GM12878 (cell line): Measurements from ENCODE around the gene GSKIP. TPM values are rescaled to one million over a fixed set of nuclear protein-coding genes. Genes with fewer than 3 reads are reported as not detected.

Source experiments
- ATAC-seq: fragments of 200-7000 bp; cut with Tn5 transposase; 3 replicates; pipeline ENCODE4 v1.9.1; 2020; ENCODE audit warnings: mild to moderate bottlenecking, moderate library complexity
- BruUV-seq: library from RNA; stranded (reverse); fragments of 400-500 nt; replicated peaks from 2 replicates; lab custom pipeline; 2021; lab: Mats Ljungman, UMichigan
- CTCF ChIA-PET: fragments of 300-600 bp; sonication (Branson Sonifier 250); formaldehyde crosslinking; extraction: SDS; loops from one replicate; lab custom pipeline; 2021; ENCODE audit warnings: inconsistent platforms; lab: Yijun Ruan, JAX
- POLR2A ChIA-PET: fragments of 350-600 bp; formaldehyde crosslinking; extraction: SDS; loops from one replicate; lab custom pipeline; 2021; ENCODE audit warnings: inconsistent platforms; lab: Charles Lee
- RAD21 ChIA-PET: fragments of 300-600 bp; sonication (Branson Sonifier 250); formaldehyde crosslinking; loops from one replicate; lab custom pipeline; 2023; ENCODE audit warnings: antibody characterized with exemption; ENCODE audit not compliant: unreplicated experiment; lab: Charles Lee
- SMC1A ChIA-PET: fragments of 300-600 bp; sonication (Branson Sonifier 250); formaldehyde crosslinking; loops from one replicate; lab custom pipeline; 2023; ENCODE audit not compliant: unreplicated experiment, uncharacterized antibody; lab: Charles Lee
- DNase-seq: peaks from one replicate; pipeline ENCODE4 v3.0.0-alpha.2; 2011; ENCODE audit warnings: low read depth, low spot score
- FAIRE-seq: peaks from 3 replicates; lab custom pipeline; 2011; peaks lifted over from hg19 to GRCh38; lab: Jason Lieb, UNC
- H2AFZ ChIP-seq: 2 replicates; pipeline ENCODE4 v1.6.0; 2011; ENCODE audit warnings: low read depth, low read length, control low read depth; ENCODE audit not compliant: control insufficient read depth
- H3K27ac ChIP-seq: 2 replicates; pipeline ENCODE4 v1.5.1; 2011; ENCODE audit warnings: control low read depth; ENCODE audit not compliant: control insufficient read depth, insufficient read depth
- H3K27me3 ChIP-seq, 2 experiments: replicated peaks in 1 of 2; 2 replicates each; pipeline versions ENCODE4 v1.6.0 to v1.6.1; 2011; ENCODE audit warnings: low read length in 1 of 2; ENCODE audit not compliant: control insufficient read depth in 2 of 2, insufficient read depth in 2 of 2
- H3K36me3 ChIP-seq, 2 experiments: 2 replicates each; pipeline ENCODE4 v1.5.1; 2011; ENCODE audit warnings: low read length in 1 of 2; ENCODE audit not compliant: control insufficient read depth in 2 of 2, insufficient read depth in 2 of 2
- H3K4me1 ChIP-seq: 2 replicates; pipeline ENCODE4 v1.6.1; 2011; ENCODE audit warnings: mild to moderate bottlenecking, low read length, moderate library complexity, mixed read lengths; ENCODE audit not compliant: control insufficient read depth, insufficient read depth
- H3K4me2 ChIP-seq: 2 replicates; pipeline ENCODE4 v1.6.0; 2011; ENCODE audit warnings: control low read depth; ENCODE audit not compliant: control insufficient read depth, insufficient read depth
- H3K4me3 ChIP-seq: fragments of 200-600 bp; sonication (generic); 2 replicates; pipeline ENCODE4 v1.5.1; 2016
- H3K79me2 ChIP-seq: 2 replicates; pipeline ENCODE4 v1.6.0; 2011; ENCODE audit warnings: low read length; ENCODE audit not compliant: control insufficient read depth, insufficient read depth
- H3K9ac ChIP-seq: 2 replicates; pipeline ENCODE4 v1.8.0; 2011; ENCODE audit warnings: low read length, control low read depth, mixed read lengths; ENCODE audit not compliant: control insufficient read depth, insufficient read depth
- H3K9me3 ChIP-seq: replicated peaks from 3 replicates; pipeline ENCODE4 v1.5.1; 2011; ENCODE audit warnings: mild to moderate bottlenecking, low read length; ENCODE audit not compliant: control insufficient read depth, insufficient read depth
- H4K20me1 ChIP-seq: 2 replicates; pipeline ENCODE4 v1.6.0; 2011; ENCODE audit not compliant: control insufficient read depth, insufficient read depth
- BCL3 ChIP-seq: IDR thresholded peaks from 2 replicates; pipeline ENCODE4 v1.6.1; 2011; ENCODE audit warnings: borderline replicate concordance, low read depth, mild to moderate bottlenecking, moderate library complexity, low read length; ENCODE audit not compliant: insufficient read depth, poor library complexity, severe bottlenecking
- RB1 ChIP-seq: fragments of 450-650 bp; formaldehyde crosslinking; IDR thresholded peaks from 2 replicates; pipeline ENCODE4 v1.6.1; 2017; ENCODE audit warnings: mild to moderate bottlenecking, borderline replicate concordance
- RUNX3 ChIP-seq: IDR thresholded peaks from 2 replicates; pipeline ENCODE4 v1.6.1; 2012; ENCODE audit warnings: low read length, inconsistent platforms
- WGBS: methylation state at CpG from one replicate; pipeline ENCODE4 v1.1.6; 2016; ENCODE audit warnings: low lambda C conversion rate; ENCODE audit not compliant: insufficient replicate concordance, insufficient coverage; ENCODE audit errors: missing lambda C conversion rate; 5-methylcytosine and 5-hydroxymethylcytosine counted together
- in situ Hi-C: fragments of 300-500 bp; cut with MboI; formaldehyde crosslinking; loops from 9 replicates; pipeline ENCODE4 v1.14.3; 2018; ENCODE audit warnings: mixed read lengths
- intact Hi-C: fragments of 100-400 bp; cut with micrococcal nuclease; formaldehyde crosslinking; loops from one replicate; pipeline ENCODE4 v1.14.2; 2022; ENCODE audit not compliant: unreplicated experiment
- polyA plus RNA-seq, 11 experiments: library from polyadenylated mRNA; depleted of rRNA in 4 of 11; unstranded in 6 of 11; stranded (reverse) in 5 of 11; fragments of >200 nt; fragmentation: Nextera tagmentation in 4 of 11; fragmentation: Illumina TruSeq in 1 of 11; extraction: Ambion mirVana in 4 of 11; extraction: Trizol in 1 of 11; gene quantifications; 1 replicate in 1 of 11; 2 replicates in 10 of 11; pipeline versions ENCODE4 v1.2.1 to v1.2.3, GENCODE V29; 2011 to 2016; ENCODE audit warnings: inconsistent platforms in 2 of 11, missing spikeins in 2 of 11, low read depth in 1 of 11
- total RNA-seq, 4 experiments: library from RNA; depleted of rRNA in 3 of 4; stranded (reverse); fragments of >200 nt in 3 of 4; fragmentation: Illumina TruSeq in 1 of 4; extraction: Trizol in 1 of 4; gene quantifications; 2 replicates each; pipeline versions ENCODE4 v1.2.1 to v1.2.3, GENCODE V29; 2013 to 2021

Gene GSKIP
- total and polyA plus RNA-seq, 10 of the 15 experiments (the other 5 are each of a cell fraction or from before 2014, with no cell fraction given) = 15.4 to 75.2 (median 26.1) TPM

- ChIA-PET RAD21 (interaction anchor here (1.1 to 1.5 kb wide), 3 partner anchors 13 to 71 kb away, joined by 3 to 5 read pairs (median 4); partner anchors contain the start of gene GSKIP), POLR2A (interaction anchor here (0.9 to 1.2 kb wide), 2 partner anchors 10 to 13 kb away, joined by 3 to 4 read pairs; no protein-coding TSS in a partner anchor), SMC1A (interaction anchor here (0.8 to 2.9 kb wide), 10 partner anchors 10 to 71 kb away, joined by 3 to 15 read pairs (median 3); no protein-coding TSS in a partner anchor), CTCF (interaction anchor here (0.9 to 1.2 kb wide), 3 partner anchors 11 to 29 kb away, joined by 3 read pairs; partner anchors contain the start of gene AK7)
- WGBS = 4% methylated on average over 3 of the region's 3 CpGs
- FAIRE-seq (peak; percentile 91), ATAC-seq (peak; percentile 97), DNase-seq (peak; percentile 62)
- H2AFZ ChIP-seq = peak overlapping the region; percentile 40; the same call in 1 of the 2 replicates
- BruUV-seq = no TSS peak
- H3K9me3 ChIP-seq = no peaks in the 10 kb centered on the region
- in situ Hi-C loops (no loop called here), intact Hi-C loops (no loop called here)
- no peaks in the 10 kb centered on the region for H4K20me1 ChIP-seq
- no peaks in the 10 kb centered on the region for H3K79me2 ChIP-seq
- no peaks in the 10 kb centered on the region; a peak in 1 of 4 replicates for H3K36me3 ChIP-seq
- H3K4me2 ChIP-seq = peak overlapping the region; percentile 29; the same call in 1 of the 2 replicates
- no peaks in the 10 kb centered on the region for H3K27me3 ChIP-seq
- H3K27ac ChIP-seq = no peak overlapping the region
- peaks cover 4% of the 10 kb centered on the region; the same call in 1 of the 2 replicates for H3K4me1 ChIP-seq
- H3K4me3 ChIP-seq = no peak overlapping the region; the same call in 1 of the 2 replicates
- no peak overlapping the region for H3K9ac ChIP-seq
- TF ChIP-seq RUNX3 (peak; percentile 61), RB1 (no peak)
Observed at GRCh38 chr14:96380735-96381134, 17.4 kb downstream of the GSKIP start.

- Histone ChIP-seq H3K9me3 (no peaks in the 10 kb centered on the region), H3K4me1 (peaks cover 4% of the 10 kb centered on the region; the same call in 1 of the 2 replicates), H2AFZ (no peak overlapping the region), H3K36me3 (no peaks in the 10 kb centered on the region; a peak in 1 of 4 replicates), H3K27me3 (no peaks in the 10 kb centered on the region), H3K27ac (no peak overlapping the region), H3K79me2 (no peaks in the 10 kb centered on the region), H4K20me1 (no peaks in the 10 kb centered on the region), H3K9ac (no peak overlapping the region), H3K4me3 (no peak overlapping the region), H3K4me2 (no peak overlapping the region)
- 88% methylated on average over 2 of the region's 2 CpGs for WGBS
- SMC1A ChIA-PET = interaction anchor here (1.2 to 2.9 kb wide), 2 partner anchors 10 to 16 kb away, joined by 3 to 15 read pairs; no protein-coding TSS in a partner anchor
- POLR2A ChIA-PET = interaction anchor here (1.1 to 1.7 kb wide), 2 partner anchors 12 to 21 kb away, joined by 3 to 7 read pairs; partner anchors contain the start of gene ATG2B
- no peak for TF ChIP-seq RUNX3
- TF ChIP-seq BCL3 = peak; percentile 13
- RAD21 ChIA-PET = no interaction called here
- DNase-seq (no peak), FAIRE-seq (no peak), ATAC-seq (no peak)
- CTCF ChIA-PET = interaction anchor here (0.6 to 1.4 kb wide), 2 partner anchors 10 to 25 kb away, joined by 3 to 5 read pairs; no protein-coding TSS in a partner anchor
- intact Hi-C loops (no loop called here), in situ Hi-C loops (no loop called here)
- BruUV-seq = no TSS peak
Observed at GRCh38 chr14:96383445-96383844, 20.1 kb downstream of the GSKIP start.
